CD4-positive, alpha-beta T cell treated with Interleukin-4 for 4 hours (primary cell): ENCODE measurements around the gene MAN2C1.
"Not testable (repeated sequence)": the region's sequence is repeated elsewhere in the genome, so short reads cannot be mapped to it uniquely, and the experiment has no call there.

Source experiments
- DNase-seq: peaks from one replicate; pipeline ENCODE4 v3.0.0-alpha.2; 2020

MAN2C1 gene

GRCh38 chr15:75360856-75361255, 7.6 kb downstream of the MAN2C1 start:
- DNase-seq = no peak

GRCh38 chr15:75360391-75360790, 8.0 kb downstream of the MAN2C1 start:
- DNase-seq = no peak

- no peak for DNase-seq
These were observed 8.7 kb downstream of the MAN2C1 start for GRCh38 chr15:75359537-75360250.

GRCh38 chr15:75358771-75359536, 9.5 kb downstream of the MAN2C1 start:
- no peak for DNase-seq

- DNase-seq = no peak
These were observed 10.3 kb downstream of the MAN2C1 start for GRCh38 chr15:75357976-75358673.

- no peak for DNase-seq
These were observed 11.9 kb downstream of the MAN2C1 start for GRCh38 chr15:75356517-75356916.

- no peak for DNase-seq
These were observed 12.4 kb downstream of the MAN2C1 start for GRCh38 chr15:75356006-75356405.

- DNase-seq = no peak
These were observed 13.0 kb downstream of the MAN2C1 start for GRCh38 chr15:75355369-75355768.

- DNase-seq = no peak
These were observed 14.0 kb downstream of the MAN2C1 start for GRCh38 chr15:75354454-75354853.

GRCh38 chr15:75353604-75354003, 14.8 kb downstream of the MAN2C1 start:
- DNase-seq = no peak

- no peak for DNase-seq
These were observed 16.0 kb downstream of the MAN2C1 start for GRCh38 chr15:75352186-75353080.

- DNase-seq = no peak
These were observed 17.6 kb downstream of the MAN2C1 start for GRCh38 chr15:75350601-75351361.

GRCh38 chr15:75349851-75350588, 18.4 kb downstream of the MAN2C1 start:
- peak; percentile 75 for DNase-seq

- DNase-seq = not testable (repeated sequence)
These were observed 19.1 kb downstream of the MAN2C1 start for GRCh38 chr15:75349351-75349669.

GRCh38 chr15:75348562-75349350, 19.7 kb downstream of the MAN2C1 start:
- DNase-seq = no peak

GRCh38 chr15:75348034-75348561, 20.3 kb downstream of the MAN2C1 start:
- DNase-seq = no peak

- peak; percentile 38 for DNase-seq
These were observed 21.0 kb downstream of the MAN2C1 start for GRCh38 chr15:75347222-75348033.

- no peak for DNase-seq
These were observed 21.6 kb downstream of the MAN2C1 start, which contains the start of gene NEIL1 for GRCh38 chr15:75346796-75347221. NEIL1 (plus strand) TSS chr15:75347039; CDS start chr15:75348906, 1,867 bp downstream.

GRCh38 chr15:75343953-75344352, 24.5 kb downstream of the MAN2C1 start:
- DNase-seq = not testable (repeated sequence)
